ENCODE measurements around the gene UTS2B.

Gene UTS2B

DNA sequence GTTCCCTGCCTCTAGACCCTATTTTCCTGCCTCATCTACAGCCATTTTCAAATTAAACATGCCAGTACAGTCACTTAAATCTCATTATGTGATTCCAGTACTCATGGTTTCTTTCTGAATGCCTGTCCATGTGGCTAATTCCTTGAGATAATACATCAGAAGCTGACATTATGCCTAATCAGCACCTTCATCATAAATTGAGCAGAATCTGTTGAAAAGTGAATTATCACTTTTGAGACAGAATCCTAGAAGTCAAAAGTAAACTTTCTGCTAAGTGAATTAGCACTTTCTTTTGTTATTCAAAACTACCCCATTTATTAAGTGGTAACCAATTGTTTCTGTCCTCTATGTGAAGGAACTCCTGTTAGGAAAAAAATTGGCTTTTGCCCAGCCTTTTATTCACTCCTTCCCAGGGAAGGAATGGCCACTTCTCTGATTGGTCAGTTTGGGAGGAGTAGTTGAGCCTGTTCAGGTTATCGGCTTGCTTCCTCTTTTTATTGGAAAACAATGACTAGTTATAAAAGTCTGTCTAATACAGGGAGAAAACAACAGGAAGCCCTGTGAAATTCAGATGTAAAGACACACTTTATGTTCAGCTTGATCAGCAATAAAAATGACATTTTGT is 90.8 kb downstream of the UTS2B start:
- DNase-seq (ENCODE audit: extremely low spot score), result no peak
- ChIA-PET POLR2A (no interaction called here), CTCF (no interaction called here)
- TF ChIP-seq FOXA1 (IDR thresholded peaks at IDR 0.05), result no peak
- TF ChIP-seq SUZ12 (IDR thresholded peaks at IDR 0.05), result no peak
- no peak for TF ChIP-seq LEF1 (IDR thresholded peaks at IDR 0.05; ENCODE audit: borderline replicate concordance)
- no peak for TF ChIP-seq FOXM1 (IDR thresholded peaks at IDR 0.05; ENCODE audit: borderline replicate concordance)
- TF ChIP-seq CTBP1 (IDR thresholded peaks at IDR 0.05; ENCODE audit: borderline replicate concordance), result no peak
- no peak for TF ChIP-seq TARDBP (IDR thresholded peaks at IDR 0.05)
- TF ChIP-seq ZNF384 (IDR thresholded peaks at IDR 0.05), result no peak
- TF ChIP-seq ARNT (IDR thresholded peaks at IDR 0.05), result no peak
- TF ChIP-seq HDGF (IDR thresholded peaks at IDR 0.05; ENCODE audit: borderline replicate concordance), result no peak
- TF ChIP-seq ELF4 (IDR thresholded peaks at IDR 0.05), result no peak
- TF ChIP-seq L3MBTL2 (conservative IDR thresholded peaks at IDR 0.05), result no peak

DNA sequence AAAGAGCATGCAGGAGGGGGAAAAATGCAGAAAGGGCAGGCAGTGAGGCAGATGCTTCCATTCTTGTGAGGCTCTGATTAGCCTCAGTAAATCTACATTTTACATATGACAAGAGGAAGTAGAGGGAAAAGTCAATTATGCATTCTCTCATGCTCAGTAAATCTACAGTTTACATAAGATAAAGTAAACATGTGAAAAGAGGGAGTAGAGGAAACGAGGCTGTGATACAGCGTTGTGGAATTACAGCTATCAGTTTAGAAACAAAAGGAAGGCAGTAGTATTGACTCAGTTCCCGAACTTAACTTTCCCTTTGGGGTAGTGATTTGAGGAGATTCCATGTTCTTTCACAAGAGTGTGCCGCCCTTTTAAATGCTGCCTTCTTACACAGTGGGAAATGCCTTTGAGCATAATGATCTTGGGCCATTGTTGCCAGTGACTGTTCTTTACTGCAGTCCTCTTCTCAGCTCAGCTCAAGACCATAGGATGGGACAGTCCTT is 92.0 kb downstream of the UTS2B start:
- TF ChIP-seq NFRKB (IDR thresholded peaks at IDR 0.05) (no peak), L3MBTL2 (conservative IDR thresholded peaks at IDR 0.05) (no peak), SUZ12 (IDR thresholded peaks at IDR 0.05) (no peak), ARNT (IDR thresholded peaks at IDR 0.05) (no peak), BHLHE40 (IDR thresholded peaks at IDR 0.05; ENCODE audit: borderline replicate concordance) (no peak), SP1 (IDR thresholded peaks at IDR 0.05) (no peak), CTBP1 (IDR thresholded peaks at IDR 0.05; ENCODE audit: borderline replicate concordance) (no peak), LEF1 (IDR thresholded peaks at IDR 0.05; ENCODE audit: borderline replicate concordance) (no peak), ELF4 (IDR thresholded peaks at IDR 0.05) (no peak), TARDBP (IDR thresholded peaks at IDR 0.05) (no peak), FOXA1 (IDR thresholded peaks at IDR 0.05) (no peak), ZNF384 (IDR thresholded peaks at IDR 0.05) (no peak), FOXM1 (IDR thresholded peaks at IDR 0.05; ENCODE audit: borderline replicate concordance) (no peak), FOXK2 (IDR thresholded peaks at IDR 0.05) (no peak), HDGF (IDR thresholded peaks at IDR 0.05; ENCODE audit: borderline replicate concordance) (no peak)
- TF ChIP-seq, protein P1, sequence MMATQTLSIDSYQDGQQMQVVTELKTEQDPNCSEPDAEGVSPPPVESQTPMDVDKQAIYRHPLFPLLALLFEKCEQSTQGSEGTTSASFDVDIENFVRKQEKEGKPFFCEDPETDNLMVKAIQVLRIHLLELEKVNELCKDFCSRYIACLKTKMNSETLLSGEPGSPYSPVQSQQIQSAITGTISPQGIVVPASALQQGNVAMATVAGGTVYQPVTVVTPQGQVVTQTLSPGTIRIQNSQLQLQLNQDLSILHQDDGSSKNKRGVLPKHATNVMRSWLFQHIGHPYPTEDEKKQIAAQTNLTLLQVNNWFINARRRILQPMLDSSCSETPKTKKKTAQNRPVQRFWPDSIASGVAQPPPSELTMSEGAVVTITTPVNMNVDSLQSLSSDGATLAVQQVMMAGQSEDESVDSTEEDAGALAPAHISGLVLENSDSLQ (IDR thresholded peaks at IDR 0.05), result no peak
- POLR2A ChIA-PET, result no interaction called here
- CTCF ChIA-PET, result no interaction called here
- DNase-seq (ENCODE audit: extremely low spot score), result no peak

DNA sequence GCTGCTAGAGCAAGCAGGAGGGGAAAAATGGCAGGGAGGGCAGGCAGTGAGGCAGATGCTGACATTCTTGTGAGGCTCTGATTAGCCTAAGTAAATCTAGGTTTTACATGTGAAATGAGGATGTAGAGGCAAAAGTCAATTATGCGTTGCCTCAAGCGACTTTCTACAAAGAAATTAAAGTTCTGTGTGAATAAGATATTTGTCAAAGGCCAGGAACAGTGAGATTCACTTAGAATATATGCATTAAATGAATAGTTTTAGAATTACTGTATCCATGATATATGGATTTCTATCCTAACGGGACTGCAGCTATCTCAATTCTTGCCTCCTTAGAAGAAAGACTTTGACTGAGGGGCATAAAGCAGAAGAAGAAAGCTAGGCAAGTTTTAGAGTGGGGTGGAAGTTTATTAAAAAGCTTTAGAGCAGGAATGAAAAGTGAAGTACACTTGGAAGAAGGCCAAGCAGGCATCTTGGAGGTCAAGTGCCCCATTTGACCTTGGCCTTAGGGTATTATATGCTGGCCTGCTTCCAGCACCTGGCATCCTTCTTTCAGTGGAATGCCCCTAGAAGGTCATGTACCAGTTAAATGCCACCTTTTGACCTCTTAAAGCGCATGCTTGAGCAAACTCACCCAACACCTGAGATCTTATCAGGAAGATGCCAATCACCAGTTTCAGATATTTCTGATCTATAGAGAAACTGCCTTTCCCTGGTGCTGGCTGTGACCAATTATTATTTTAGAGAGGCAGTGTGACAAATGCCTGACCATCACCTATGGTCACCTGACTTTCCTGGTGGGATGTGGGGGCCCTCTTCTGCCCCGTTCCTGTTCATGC is 93.1 kb downstream of the UTS2B start:
- ChIA-PET POLR2A (no interaction called here), CTCF (no interaction called here)
- TF ChIP-seq SP1 (IDR thresholded peaks at IDR 0.05) (no peak), TARDBP (IDR thresholded peaks at IDR 0.05) (no peak), ZNF384 (IDR thresholded peaks at IDR 0.05) (no peak), HDGF (IDR thresholded peaks at IDR 0.05; ENCODE audit: borderline replicate concordance) (no peak), ELF4 (IDR thresholded peaks at IDR 0.05) (no peak), FOXM1 (IDR thresholded peaks at IDR 0.05; ENCODE audit: borderline replicate concordance) (no peak), SUZ12 (IDR thresholded peaks at IDR 0.05) (no peak), FOXK2 (IDR thresholded peaks at IDR 0.05) (no peak), FOXA1 (IDR thresholded peaks at IDR 0.05) (no peak), CTBP1 (IDR thresholded peaks at IDR 0.05; ENCODE audit: borderline replicate concordance) (no peak), L3MBTL2 (conservative IDR thresholded peaks at IDR 0.05) (no peak), ARNT (IDR thresholded peaks at IDR 0.05) (no peak), BHLHE40 (IDR thresholded peaks at IDR 0.05; ENCODE audit: borderline replicate concordance) (no peak), NFRKB (IDR thresholded peaks at IDR 0.05) (no peak), LEF1 (IDR thresholded peaks at IDR 0.05; ENCODE audit: borderline replicate concordance) (no peak)
- no peak for DNase-seq (ENCODE audit: extremely low spot score)

DNA sequence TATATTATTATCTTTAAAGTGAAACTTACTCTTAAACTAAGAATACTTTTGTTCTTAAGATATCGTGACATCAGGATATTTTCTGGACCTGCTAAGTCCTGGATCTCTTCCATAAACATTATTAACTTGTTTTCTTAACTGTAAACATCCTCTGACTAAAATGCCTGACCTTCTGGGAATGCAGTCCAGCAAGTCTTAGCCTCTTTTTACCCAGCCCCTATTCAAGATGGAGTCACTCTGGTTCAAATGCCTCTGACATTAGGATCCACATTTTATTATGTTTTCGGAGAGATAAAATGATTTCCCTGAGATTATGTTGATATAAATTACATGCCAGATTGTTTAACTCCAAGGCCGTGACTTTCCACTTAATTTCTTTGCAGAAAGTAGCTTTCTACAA is 93.7 kb downstream of the UTS2B start:
- TF ChIP-seq, protein P1 (IDR thresholded peaks at IDR 0.05), result no peak
- TF ChIP-seq ZNF384 (IDR thresholded peaks at IDR 0.05) (no peak), SUZ12 (IDR thresholded peaks at IDR 0.05) (no peak), TARDBP (IDR thresholded peaks at IDR 0.05) (no peak), SP1 (IDR thresholded peaks at IDR 0.05) (no peak), NFRKB (IDR thresholded peaks at IDR 0.05) (no peak), CTBP1 (IDR thresholded peaks at IDR 0.05; ENCODE audit: borderline replicate concordance) (no peak), L3MBTL2 (conservative IDR thresholded peaks at IDR 0.05) (no peak), FOXK2 (IDR thresholded peaks at IDR 0.05) (no peak), BHLHE40 (IDR thresholded peaks at IDR 0.05; ENCODE audit: borderline replicate concordance) (no peak), ELF4 (IDR thresholded peaks at IDR 0.05) (no peak), FOXA1 (IDR thresholded peaks at IDR 0.05) (no peak)
- POLR2A ChIA-PET, result no interaction called here
- CTCF ChIA-PET, result no interaction called here
- DNase-seq (ENCODE audit: extremely low spot score), result no peak

DNA sequence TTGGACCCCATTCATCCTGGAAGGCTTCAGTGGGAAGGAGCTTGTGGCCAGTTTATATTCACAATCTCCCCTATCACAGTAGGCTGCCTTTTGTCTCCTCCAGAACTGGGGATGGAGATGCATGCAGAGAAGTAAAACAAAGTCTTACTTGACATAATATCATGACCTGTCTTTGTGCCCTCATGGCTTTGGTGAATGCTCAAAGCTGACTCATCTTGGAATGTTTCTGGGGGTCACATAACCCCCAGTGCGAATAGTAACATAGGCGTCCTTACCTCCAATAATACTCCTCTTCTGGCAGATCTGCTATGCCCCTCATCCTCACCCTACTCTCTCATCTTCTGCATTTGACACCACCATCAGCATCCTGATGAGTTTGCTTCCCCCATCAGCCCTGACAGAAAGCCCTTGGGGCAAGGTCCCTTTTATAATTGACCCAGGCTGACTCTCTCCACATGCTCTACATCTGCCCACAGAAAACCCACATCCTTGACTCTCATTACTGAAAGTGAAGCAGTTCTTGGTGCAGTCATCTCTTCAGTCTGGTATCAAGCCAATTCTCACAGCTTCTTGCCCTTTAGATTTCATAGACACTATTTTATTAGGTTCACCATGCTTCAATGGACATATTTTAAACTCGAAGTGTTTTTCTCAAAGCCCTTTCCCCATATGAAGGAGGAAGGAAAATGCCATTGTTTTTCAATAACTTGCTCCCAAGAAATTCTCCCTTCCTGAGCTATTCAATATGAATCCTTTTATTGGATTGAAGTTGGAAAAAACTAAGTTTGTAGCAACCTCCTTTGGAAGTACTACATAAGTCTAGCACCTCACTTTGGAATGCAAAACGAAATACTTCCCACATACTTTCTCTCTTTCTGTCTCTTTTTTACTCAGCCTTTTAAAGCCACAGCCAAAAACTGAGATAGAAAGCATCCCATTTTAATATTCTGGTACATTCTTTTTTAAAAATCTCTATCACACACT is 94.7 kb downstream of the UTS2B start:
- POLR2A ChIA-PET, result no interaction called here
- TF ChIP-seq TARDBP (IDR thresholded peaks at IDR 0.05), result no peak
- TF ChIP-seq SUZ12 (IDR thresholded peaks at IDR 0.05), result no peak
- TF ChIP-seq ZNF384 (IDR thresholded peaks at IDR 0.05), result no peak
- TF ChIP-seq HDGF (IDR thresholded peaks at IDR 0.05; ENCODE audit: borderline replicate concordance), result no peak
- CTCF ChIA-PET, result no interaction called here
- no peak for DNase-seq (ENCODE audit: extremely low spot score)
